HG03095 (cell line): Measurements from ENCODE around the gene PIGC.
A peak's percentile ranks its signal among the peaks of the same experiment; 100 is the strongest.

Experiments used
- ATAC-seq: cut with Tn5 transposase; IDR thresholded peaks from one replicate; pipeline ENCODE4 v1.9.1; 2021; ENCODE audit warnings: moderate library complexity; ENCODE audit not compliant: unreplicated experiment

The PIGC gene

GRCh38 chr1:172399756-172400721, 43.8 kb downstream of the PIGC start:
- no peak for ATAC-seq

- no peak for ATAC-seq
These were observed 44.7 kb downstream of the PIGC start for GRCh38 chr1:172398970-172399755.

GRCh38 chr1:172398193-172398592, 45.7 kb downstream of the PIGC start:
- no peak for ATAC-seq

- ATAC-seq, result no peak
These were observed 46.2 kb downstream of the PIGC start for GRCh38 chr1:172397633-172398032.

- ATAC-seq, result peak; percentile 42
These were observed 46.6 kb downstream of the PIGC start for GRCh38 chr1:172397221-172397620.

- no peak for ATAC-seq
These were observed 48.3 kb downstream of the PIGC start for GRCh38 chr1:172395576-172395975.

- no peak for ATAC-seq
These were observed 49.1 kb downstream of the PIGC start for GRCh38 chr1:172394811-172395210.

- ATAC-seq, result peak; percentile 80
These were observed 49.6 kb downstream of the PIGC start for GRCh38 chr1:172394141-172394751.

GRCh38 chr1:172393354-172393753, 50.5 kb downstream of the PIGC start:
- ATAC-seq, result no peak

- ATAC-seq, result no peak
These were observed 51.9 kb downstream of the PIGC start for GRCh38 chr1:172391976-172392375.
